Measurements from ENCODE around the gene CDH12.

DNA sequence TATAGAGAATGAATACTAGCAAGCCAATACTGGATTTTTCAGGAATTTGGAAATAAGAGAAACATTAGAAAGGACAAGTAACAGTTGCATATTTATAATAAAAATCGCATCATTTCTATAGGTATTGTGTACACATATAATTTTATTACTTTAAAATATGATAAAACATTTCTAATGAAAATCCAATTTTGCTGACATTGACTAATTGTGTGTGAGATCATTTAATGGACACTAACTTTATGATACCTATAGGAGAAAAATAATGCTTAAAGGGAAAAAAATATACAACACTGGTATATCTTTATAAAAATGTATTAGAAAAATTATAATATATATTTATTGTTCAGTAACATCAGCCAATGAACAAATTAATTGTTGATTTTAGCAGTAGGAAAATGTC, 557.3 kb downstream of the CDH12 start:
- TF ChIP-seq POLR2A (IDR thresholded peaks at IDR 0.05), result no peak
- TF ChIP-seq, protein P1, sequence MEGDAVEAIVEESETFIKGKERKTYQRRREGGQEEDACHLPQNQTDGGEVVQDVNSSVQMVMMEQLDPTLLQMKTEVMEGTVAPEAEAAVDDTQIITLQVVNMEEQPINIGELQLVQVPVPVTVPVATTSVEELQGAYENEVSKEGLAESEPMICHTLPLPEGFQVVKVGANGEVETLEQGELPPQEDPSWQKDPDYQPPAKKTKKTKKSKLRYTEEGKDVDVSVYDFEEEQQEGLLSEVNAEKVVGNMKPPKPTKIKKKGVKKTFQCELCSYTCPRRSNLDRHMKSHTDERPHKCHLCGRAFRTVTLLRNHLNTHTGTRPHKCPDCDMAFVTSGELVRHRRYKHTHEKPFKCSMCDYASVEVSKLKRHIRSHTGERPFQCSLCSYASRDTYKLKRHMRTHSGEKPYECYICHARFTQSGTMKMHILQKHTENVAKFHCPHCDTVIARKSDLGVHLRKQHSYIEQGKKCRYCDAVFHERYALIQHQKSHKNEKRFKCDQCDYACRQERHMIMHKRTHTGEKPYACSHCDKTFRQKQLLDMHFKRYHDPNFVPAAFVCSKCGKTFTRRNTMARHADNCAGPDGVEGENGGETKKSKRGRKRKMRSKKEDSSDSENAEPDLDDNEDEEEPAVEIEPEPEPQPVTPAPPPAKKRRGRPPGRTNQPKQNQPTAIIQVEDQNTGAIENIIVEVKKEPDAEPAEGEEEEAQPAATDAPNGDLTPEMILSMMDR (IDR thresholded peaks at IDR 0.05 in 4 of 5, conservative IDR thresholded peaks at IDR 0.05 in 1 of 5), result no peak

Data from gastrocnemius medialis (tissue), 4 donors.